MCF 10A (cell line): Measurements from ENCODE around the gene ALDH1B1. TPM values are rescaled to one million over a fixed set of nuclear protein-coding genes. Genes with fewer than 3 reads are reported as not detected.

Experiments used
- BruUV-seq: library from RNA; stranded (reverse); fragments of 400-500 nt; replicated peaks from 2 replicates; lab custom pipeline; 2021; lab: Mats Ljungman, UMichigan
- CTCF ChIA-PET: fragments of 300-600 bp; sonication (Branson Sonifier 250); formaldehyde crosslinking; extraction: SDS; loops from one replicate; lab custom pipeline; 2021; ENCODE audit warnings: antibody characterized with exemption, inconsistent platforms; lab: Yijun Ruan, JAX
- POLR2A ChIA-PET: fragments of 300-600, 350-650 bp; sonication (Branson Sonifier 250); formaldehyde crosslinking; extraction: SDS; loops from one replicate; lab custom pipeline; 2020; ENCODE audit warnings: antibody characterized with exemption, inconsistent platforms; lab: Yijun Ruan, JAX
- DNase-seq: peaks from one replicate; pipeline ENCODE4 v3.0.0-alpha.2; 2018; ENCODE audit not compliant: unreplicated experiment
- H3K27ac Mint-ChIP-seq: one replicate; pipeline ENCODE4 v1.8.0; 2022; ENCODE audit warnings: mild to moderate bottlenecking, low read depth, mixed read lengths; ENCODE audit not compliant: unreplicated experiment
- H3K27me3 Mint-ChIP-seq: one replicate; pipeline ENCODE4 v1.8.0; 2022; ENCODE audit warnings: mixed read lengths; ENCODE audit not compliant: insufficient read depth, unreplicated experiment
- H3K36me3 Mint-ChIP-seq: one replicate; pipeline ENCODE4 v1.8.0; 2022; ENCODE audit warnings: mild to moderate bottlenecking, moderate library complexity, mixed read lengths; ENCODE audit not compliant: insufficient read depth, unreplicated experiment
- H3K4me1 Mint-ChIP-seq: one replicate; pipeline ENCODE4 v1.8.0; 2022; ENCODE audit warnings: mixed read lengths; ENCODE audit not compliant: insufficient read depth, unreplicated experiment
- H3K4me3 Mint-ChIP-seq: one replicate; pipeline ENCODE4 v1.8.0; 2022; ENCODE audit warnings: mild to moderate bottlenecking, moderate library complexity, mixed read lengths; ENCODE audit not compliant: unreplicated experiment
- H3K9me3 Mint-ChIP-seq: one replicate; pipeline ENCODE4 v1.8.0; 2022; ENCODE audit warnings: mixed read lengths; ENCODE audit not compliant: unreplicated experiment
- CTCF ChIP-seq: fragments of 200-600 bp; IDR thresholded peaks from one replicate; pipeline ENCODE4 v1.8.0; 2022; ENCODE audit warnings: antibody characterized with exemption, mild to moderate bottlenecking; ENCODE audit not compliant: unreplicated experiment
- intact Hi-C: fragments of 100-400 bp; cut with micrococcal nuclease; formaldehyde crosslinking; loops from 2 replicates; pipeline ENCODE4 v1.14.1; 2022
- total RNA-seq: library from RNA; stranded (reverse); gene quantifications from 2 replicates; pipeline ENCODE4 v1.2.3, GENCODE V29; 2022

ALDH1B1 gene
- total RNA-seq, 1 experiment from 2014 or later: 26.2 TPM

GRCh38 chr9:38419181-38419580 lies 26.7 kb downstream of the ALDH1B1 start:
- intact Hi-C loops: loop anchor here (10.0 kb wide), 1 partner anchor 156 kb away; no protein-coding TSS in a partner anchor
- Mint-ChIP-seq H3K36me3 (no peaks in the 10 kb centered on the region), H3K9me3 (no peaks in the 10 kb centered on the region), H3K4me3 (no peak overlapping the region), H3K27me3 (peaks cover 6% of the 10 kb centered on the region), H3K4me1 (no peaks in the 10 kb centered on the region), H3K27ac (no peak overlapping the region)
- BruUV-seq: no TSS peak
- TF ChIP-seq CTCF: no peak
- POLR2A ChIA-PET: no interaction called here
- DNase-seq: no peak
- CTCF ChIA-PET: interaction anchor here (1.2 to 6.0 kb wide), 4 partner anchors 10 to 55 kb away, joined by 3 to 37 read pairs (median 11); no protein-coding TSS in a partner anchor

GRCh38 chr9:38421498-38422211 lies 29.2 kb downstream of the ALDH1B1 start:
- ChIA-PET POLR2A (interaction anchor here (0.6 kb wide), 1 partner anchor 537 kb away, joined by 5 read pairs; no protein-coding TSS in a partner anchor), CTCF (interaction anchor here (3.7 to 6.0 kb wide), 2 partner anchors 12 to 21 kb away, joined by 18 to 37 read pairs; no protein-coding TSS in a partner anchor)
- no peaks in the 10 kb centered on the region for H3K36me3 Mint-ChIP-seq
- H3K9me3 Mint-ChIP-seq: no peaks in the 10 kb centered on the region
- H3K27me3 Mint-ChIP-seq: peaks cover 20% of the 10 kb centered on the region
- DNase-seq: no peak
- no peak overlapping the region for H3K27ac Mint-ChIP-seq
- intact Hi-C loops: no loop called here
- no TSS peak for BruUV-seq
- no peaks in the 10 kb centered on the region for H3K4me1 Mint-ChIP-seq
- TF ChIP-seq CTCF: no peak
- no peak overlapping the region for H3K4me3 Mint-ChIP-seq

GRCh38 chr9:38422555-38423260 lies 30.2 kb downstream of the ALDH1B1 start:
- Mint-ChIP-seq H3K36me3 (no peaks in the 10 kb centered on the region), H3K4me1 (no peaks in the 10 kb centered on the region), H3K4me3 (no peak overlapping the region), H3K27me3 (peaks cover 31% of the 10 kb centered on the region), H3K27ac (no peak overlapping the region), H3K9me3 (no peaks in the 10 kb centered on the region)
- no peak for DNase-seq
- intact Hi-C loops: no loop called here
- TF ChIP-seq CTCF: no peak
- ChIA-PET CTCF (interaction anchor here (0.6 to 6.0 kb wide), 2 partner anchors 10 to 11 kb away, joined by 3 to 37 read pairs; no protein-coding TSS in a partner anchor), POLR2A (no interaction called here)
- BruUV-seq: no TSS peak
